IMR-90 (cell line): Measurements from ENCODE around the gene ATP5F1D. TPM values are rescaled to one million over a fixed set of nuclear protein-coding genes. Genes with fewer than 3 reads are reported as not detected.
A peak's percentile ranks its signal among the peaks of the same experiment; 100 is the strongest.

Experiments
- ATAC-seq: fragments of 200-7000 bp; cut with Tn5 transposase; 2 replicates; pipeline ENCODE4 v1.9.1; 2020; ENCODE audit warnings: low read depth, mild to moderate bottlenecking, moderate library complexity
- BruUV-seq: library from RNA; stranded (reverse); fragments of 400-500 nt; replicated peaks from 2 replicates; lab custom pipeline; 2021; lab: Mats Ljungman, UMichigan
- CTCF ChIA-PET: fragments of 300-600 bp; formaldehyde crosslinking; extraction: SDS; loops from one replicate; lab custom pipeline; 2021; ENCODE audit warnings: antibody characterized with exemption; lab: Yijun Ruan, JAX
- POLR2A ChIA-PET: fragments of 300-600 bp; sonication (Branson Sonifier 250); formaldehyde crosslinking; loops from one replicate; lab custom pipeline; 2022; ENCODE audit warnings: antibody characterized with exemption; ENCODE audit not compliant: unreplicated experiment; lab: Charles Lee
- DNase-seq: peaks from one replicate; pipeline ENCODE4 v3.0.0; 2013
- H2AFZ ChIP-seq: replicated peaks from 2 replicates; pipeline ENCODE3; 2013; ENCODE audit warnings: low read length, mild to moderate bottlenecking; ENCODE audit not compliant: poor library complexity
- H2AK5ac ChIP-seq: 2 replicates; pipeline ENCODE4 v1.6.1; 2013; ENCODE audit warnings: low read depth, low read length, inconsistent platforms
- H2AK9ac ChIP-seq: replicated peaks from 2 replicates; pipeline ENCODE3; 2013; ENCODE audit warnings: mild to moderate bottlenecking, low read depth, low read length, moderate library complexity; ENCODE audit not compliant: poor library complexity
- H2BK120ac ChIP-seq: 2 replicates; pipeline ENCODE4 v1.6.1; 2013; ENCODE audit warnings: low read depth, low read length, inconsistent platforms
- H2BK15ac ChIP-seq: 3 replicates; pipeline ENCODE4 v1.6.1; 2013; ENCODE audit warnings: low read depth, low read length, inconsistent platforms
- H2BK20ac ChIP-seq: 2 replicates; pipeline ENCODE4 v1.6.1; 2013; ENCODE audit warnings: low read depth, mild to moderate bottlenecking, inconsistent platforms, low read length, moderate library complexity
- H2BK5ac ChIP-seq: 2 replicates; pipeline ENCODE4 v1.6.1; 2013; ENCODE audit warnings: mild to moderate bottlenecking, low read depth, low read length, inconsistent platforms; ENCODE audit not compliant: poor library complexity, severe bottlenecking
- H3K14ac ChIP-seq: replicated peaks from 2 replicates; pipeline ENCODE4 v1.6.1; 2013; ENCODE audit warnings: low read depth, low read length, inconsistent platforms
- H3K18ac ChIP-seq: 2 replicates; pipeline ENCODE4 v1.6.1; 2013; ENCODE audit warnings: low read depth, low read length, control low read depth
- H3K23ac ChIP-seq: 2 replicates; pipeline ENCODE4 v1.6.1; 2013; ENCODE audit warnings: low read depth, low read length, inconsistent platforms
- H3K27ac ChIP-seq: 2 replicates; pipeline ENCODE4 v1.5.1; 2013; ENCODE audit warnings: mild to moderate bottlenecking, control low read depth, low read length; ENCODE audit not compliant: insufficient read depth
- H3K27me3 ChIP-seq: 2 replicates; pipeline ENCODE4 v1.6.1; 2013; ENCODE audit warnings: low read length; ENCODE audit not compliant: control insufficient read depth, insufficient read depth
- H3K36me3 ChIP-seq: 2 replicates; pipeline ENCODE4 v1.6.1; 2013; ENCODE audit warnings: low read length, mixed read lengths; ENCODE audit not compliant: control insufficient read depth, insufficient read depth
- H3K4ac ChIP-seq: 2 replicates; pipeline ENCODE4 v1.6.1; 2013; ENCODE audit warnings: low read depth, low read length, inconsistent platforms
- H3K4me1 ChIP-seq: 2 replicates; pipeline ENCODE4 v1.6.1; 2013; ENCODE audit warnings: low read length, mixed read lengths; ENCODE audit not compliant: control insufficient read depth, insufficient read depth
- H3K4me2 ChIP-seq: 2 replicates; pipeline ENCODE4 v1.6.1; 2013; ENCODE audit warnings: low read depth, mild to moderate bottlenecking, control low read depth, low read length, moderate library complexity
- H3K4me3 ChIP-seq: 2 replicates; pipeline ENCODE4 v1.5.1; 2013; ENCODE audit warnings: low read depth, mild to moderate bottlenecking, control low read depth, low read length, moderate library complexity; ENCODE audit not compliant: insufficient read depth
- H3K56ac ChIP-seq: 2 replicates; pipeline ENCODE4 v1.6.1; 2013; ENCODE audit warnings: low read length, inconsistent platforms; ENCODE audit not compliant: insufficient read depth; ENCODE audit errors: extremely low read depth
- H3K79me1 ChIP-seq, 2 experiments: 2 replicates each; pipeline ENCODE4 v1.6.1; 2013; ENCODE audit warnings: low read length in 2 of 2, inconsistent platforms in 1 of 2, low read depth in 1 of 2
- H3K9ac ChIP-seq: 2 replicates; pipeline ENCODE4 v1.6.1; 2013; ENCODE audit warnings: low read depth, low read length, control low read depth
- H3K9me1 ChIP-seq: 2 replicates; pipeline ENCODE4 v1.6.1; 2013; ENCODE audit warnings: low read length, inconsistent platforms; ENCODE audit not compliant: insufficient read depth
- H3K9me3 ChIP-seq: 2 replicates; pipeline ENCODE4 v1.6.1; 2013; ENCODE audit warnings: low read length; ENCODE audit not compliant: control insufficient read depth, insufficient read depth
- H4K20me1 ChIP-seq: 2 replicates; pipeline ENCODE4 v1.6.1; 2013; ENCODE audit warnings: low read length, inconsistent platforms; ENCODE audit not compliant: insufficient read depth
- H4K5ac ChIP-seq: 2 replicates; pipeline ENCODE4 v1.6.1; 2013; ENCODE audit warnings: mild to moderate bottlenecking, low read depth, low read length, control low read depth
- H4K8ac ChIP-seq, 2 experiments: 2 replicates each; pipeline ENCODE4 v1.6.1; 2013; ENCODE audit warnings: low read depth in 2 of 2, low read length in 2 of 2, control low read depth in 1 of 2, inconsistent platforms in 1 of 2
- H4K91ac ChIP-seq: 2 replicates; pipeline ENCODE4 v1.6.1; 2013; ENCODE audit warnings: low read depth, low read length, inconsistent platforms; ENCODE audit not compliant: insufficient read depth
- FOS ChIP-seq: fragments of 150-350 bp; IDR thresholded peaks from 2 replicates; pipeline ENCODE4 v1.6.1; 2016; ENCODE audit warnings: low read depth, low read length
- RFX5 ChIP-seq: IDR thresholded peaks from 2 replicates; pipeline ENCODE4 v1.8.0; 2012; ENCODE audit warnings: low read depth, mild to moderate bottlenecking, low read length, moderate library complexity
- WGBS, 2 experiments: methylation state at CpG; one replicate each; pipeline versions ENCODE4 v1.1.5 to v1.1.7; 2013; ENCODE audit warnings: missing lambda C conversion rate in 2 of 2; ENCODE audit not compliant: insufficient read length in 1 of 2; ENCODE audit errors: extremely low coverage in 2 of 2; 5-methylcytosine and 5-hydroxymethylcytosine counted together
- dilution Hi-C: fragments of 300-500 bp; cut with HindIII; formaldehyde crosslinking; loops from one replicate; pipeline ENCODE4 v1.14.3; 2018; ENCODE audit warnings: low sequenced_read_pairs; ENCODE audit not compliant: unreplicated experiment
- in situ Hi-C: fragments of 300-500 bp; cut with MboI; formaldehyde crosslinking; loops from 3 replicates; pipeline ENCODE4 v1.14.3; 2019; ENCODE audit warnings: low sequenced_read_pairs, inconsistent platforms, mixed read lengths
- intact Hi-C: fragments of 100-400 bp; cut with micrococcal nuclease; formaldehyde crosslinking; loops from 2 replicates; pipeline ENCODE4 v1.10.0; 2022
- polyA plus RNA-seq, 3 experiments: library from polyadenylated mRNA; depleted of rRNA; stranded (reverse); fragments of >200 nt; gene quantifications; 2 replicates each; pipeline ENCODE4 v1.2.3, GENCODE V29; 2012; ENCODE audit warnings: low replicate concordance in 1 of 3
- total RNA-seq: library from RNA; depleted of rRNA; stranded (reverse); fragments of >200 nt; gene quantifications from 2 replicates; pipeline ENCODE4 v1.2.3, GENCODE V29; 2012

ATP5F1D gene
- total and polyA plus RNA-seq, 2 of the 4 experiments (the other 2 are of a cell fraction), result 7.3 to 140 TPM

- in situ Hi-C loops, result no loop called here
- Histone ChIP-seq H3K36me3 (peaks cover 32% of the 10 kb centered on the region), H3K4ac (no peak overlapping the region; the same call in 1 of the 2 replicates), H2BK5ac (no peak overlapping the region), H3K9me1 (no peaks in the 10 kb centered on the region), H4K20me1 (peaks cover 35% of the 10 kb centered on the region), H3K23ac (no peak overlapping the region), H2BK15ac (no peak overlapping the region), H3K4me1 (peaks cover 30% of the 10 kb centered on the region), H3K18ac (no peak overlapping the region), H3K14ac (0 out of 2 replicates have a peak overlapping the region, but pooled peaks have one; percentile 32), H3K4me3 (peak overlapping the region; percentile 94), H4K91ac (no peak overlapping the region), H3K27me3 (no peaks in the 10 kb centered on the region), H4K5ac (no peak overlapping the region), H3K56ac (no peak overlapping the region), H2AK9ac (peak overlapping the region; percentile 91), H3K27ac (peak overlapping the region; percentile 26; the same call in 1 of the 2 replicates), H3K79me1 (peaks cover 10 to 38% of the 10 kb centered on the region in 2 experiments), H3K4me2 (peak overlapping the region; percentile 78; the same call in 1 of the 2 replicates), H2BK20ac (no peak overlapping the region), H2AFZ (peak overlapping the region; percentile 72), H3K9ac (no peak overlapping the region), H2AK5ac (peak overlapping the region; percentile 59), H4K8ac (no peak overlapping the region; a peak in 1 of 4 replicates), H2BK120ac (no peak overlapping the region), H3K9me3 (no peaks in the 10 kb centered on the region)
- ChIA-PET CTCF (no interaction called here), POLR2A (no interaction called here)
- ATAC-seq, result no peak
- intact Hi-C loops, result no loop called here
- WGBS, 2 experiments, result 86% methylated on average over 4 of the region's 39 CpGs; no CpG with 5 or more reads in 1 of the 2 experiments
- dilution Hi-C loops, result no loop called here
- BruUV-seq, result no TSS peak
- TF ChIP-seq FOS, result 0 out of 2 replicates have a peak, but pooled peaks have one; percentile 3
- TF ChIP-seq RFX5, result no peak
- peak; percentile 50 for DNase-seq
Observed at GRCh38 chr19:1235625-1236538, 5.7 kb upstream of the ATP5F1D start.
